Stomach (tissue), 4 donors: ENCODE results near the gene SLC2A14.
"Not testable (repeated sequence)": the region's sequence is repeated elsewhere in the genome, so short reads cannot be mapped to it uniquely, and the experiment has no call there.

ENCODE experiments used
- CTCF ChIP-seq, 7 experiments: fragments of 450-650 bp in 4 of 7; fragments of 200-600 bp in 3 of 7; sonication (generic) in 3 of 7; IDR thresholded peaks; one replicate each; pipeline ENCODE4 v1.5.1; 2016 to 2019; ENCODE audit warnings: antibody characterized with exemption in 7 of 7, control low read depth in 2 of 7, mild to moderate bottlenecking in 1 of 7
- EP300 ChIP-seq: sonication (generic); formaldehyde crosslinking; IDR thresholded peaks from one replicate; pipeline ENCODE4 v1.6.1; 2017; ENCODE audit warnings: antibody characterized with exemption
- POLR2A ChIP-seq, 4 donors: fragments of 450-650 bp; IDR thresholded peaks; one replicate each; pipeline ENCODE4 v1.6.1; 2016; ENCODE audit warnings: antibody characterized with exemption in 4 of 4, control low read depth in 2 of 4, mild to moderate bottlenecking in 1 of 4, moderate library complexity in 1 of 4
- POLR2AphosphoS5 ChIP-seq, 3 donors: sonication (generic); formaldehyde crosslinking; IDR thresholded peaks; one replicate each; pipeline ENCODE4 v1.6.1; 2016; ENCODE audit warnings: antibody characterized with exemption in 3 of 3

GRCh38 chr12:7788884-7789528 is 83.7 kb downstream of the SLC2A14 start, which contains the start of gene NANOG:
- TF ChIP-seq POLR2AphosphoS5 (IDR thresholded peaks at IDR 0.05); CTCF (IDR thresholded peaks at IDR 0.05); EP300; POLR2A (IDR thresholded peaks at IDR 0.05): not testable (repeated sequence)
